ENCODE results near the gene MYO1C.
"Not testable (repeated sequence)": the region's sequence is repeated elsewhere in the genome, so short reads cannot be mapped to it uniquely, and the experiment has no call there.

The MYO1C gene

GRCh38 chr17:1420163-1420562 is 72.3 kb downstream of the MYO1C start:
- no peak for DNase-seq

- DNase-seq: not testable (repeated sequence)
These were observed 74.0 kb downstream of the MYO1C start for GRCh38 chr17:1418476-1418875.

DNA sequence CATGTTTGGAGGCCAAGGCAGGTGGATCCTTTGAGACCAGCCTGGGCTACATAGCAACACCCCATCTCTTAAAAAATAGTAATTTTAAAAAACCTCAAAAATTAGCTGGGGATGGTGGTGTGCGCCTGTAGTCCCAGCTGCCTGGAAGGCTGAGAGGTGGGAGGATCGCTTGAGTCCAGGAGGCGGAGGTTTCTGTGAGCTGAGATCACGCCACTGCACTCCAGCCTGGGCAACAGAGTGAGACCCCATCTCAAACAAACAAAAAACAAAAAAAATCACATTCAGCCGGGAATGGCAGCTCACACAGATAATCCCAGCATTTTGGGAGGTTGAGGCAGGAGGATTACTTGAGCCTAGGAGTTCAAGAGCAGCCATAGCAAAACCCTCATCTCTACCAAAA is 76.1 kb downstream of the MYO1C start:
- no peak for DNase-seq

GRCh38 chr17:1414634-1415033 is 77.9 kb downstream of the MYO1C start:
- DNase-seq: no peak
